HepG2 (cell line): ENCODE measurements around the gene TRAPPC1. TPM values are rescaled to one million over a fixed set of nuclear protein-coding genes. Genes with fewer than 3 reads are reported as not detected.

Source experiments
- DZIP1 ChIP-seq: sonication (generic); formaldehyde crosslinking; IDR thresholded peaks from 2 replicates; pipeline ENCODE4 v1.5.0; 2020; ENCODE audit warnings: mild to moderate bottlenecking, missing genetic modification reagents
- HOXA5 ChIP-seq: sonication (generic); formaldehyde crosslinking; IDR thresholded peaks from 2 replicates; pipeline ENCODE4 v1.4.0; 2020; ENCODE audit warnings: missing genetic modification reagents
- MTERF4 ChIP-seq: sonication (generic); formaldehyde crosslinking; IDR thresholded peaks from 2 replicates; pipeline ENCODE4 v1.8.0; 2023; ENCODE audit warnings: mild to moderate bottlenecking, missing genetic modification reagents
- PHF21A ChIP-seq: sonication (generic); formaldehyde crosslinking; IDR thresholded peaks from 2 replicates; pipeline ENCODE4 v1.5.0; 2020; ENCODE audit warnings: mild to moderate bottlenecking, missing genetic modification reagents
- REPIN1 ChIP-seq: sonication (generic); formaldehyde crosslinking; IDR thresholded peaks from 2 replicates; pipeline ENCODE4 v1.8.0; 2022; ENCODE audit warnings: missing genetic modification reagents, low read depth, mild to moderate bottlenecking, borderline replicate concordance
- SIN3A ChIP-seq: IDR thresholded peaks from 2 replicates; pipeline ENCODE4 v1.6.1; 2011; ENCODE audit warnings: low read depth, mild to moderate bottlenecking, control low read depth, low read length, borderline replicate concordance
- SOX13 ChIP-seq, 3 experiments: fragments of 450-650 bp in 1 of 3; sonication (generic) in 1 of 3; formaldehyde crosslinking in 1 of 3; IDR thresholded peaks in 2 of 3; conservative IDR thresholded peaks in 1 of 3; 2 replicates each; pipeline versions ENCODE4 v1.5.0 to v1.6.1; 2016 to 2020; ENCODE audit warnings: antibody characterized with exemption in 1 of 3, mild to moderate bottlenecking in 1 of 3, missing compliant biosample characterization in 1 of 3, missing genetic modification reagents in 1 of 3, moderate library complexity in 1 of 3
- TFAP4 ChIP-seq: sonication (generic); IDR thresholded peaks from 2 replicates; pipeline ENCODE4 v1.6.1; 2016; ENCODE audit warnings: low read depth, borderline replicate concordance
- UBTF ChIP-seq: sonication (generic); formaldehyde crosslinking; IDR thresholded peaks from 2 replicates; pipeline ENCODE4 v1.4.0; 2020; ENCODE audit warnings: mild to moderate bottlenecking, missing genetic modification reagents
- ZBTB7B ChIP-seq: sonication (generic); formaldehyde crosslinking; IDR thresholded peaks from 2 replicates; pipeline ENCODE4 v1.4.0; 2020; ENCODE audit warnings: missing genetic modification reagents
- ZFP91 ChIP-seq: sonication (generic); formaldehyde crosslinking; IDR thresholded peaks from 2 replicates; pipeline ENCODE4 v1.9.0; 2022; ENCODE audit warnings: missing genetic modification reagents, mild to moderate bottlenecking, borderline replicate concordance
- ZMYM4 ChIP-seq: sonication (generic); formaldehyde crosslinking; IDR thresholded peaks from 2 replicates; pipeline ENCODE4 v1.8.1; 2023; ENCODE audit warnings: mild to moderate bottlenecking, missing genetic modification reagents
- ZNF281 ChIP-seq: sonication (generic); formaldehyde crosslinking; IDR thresholded peaks from 2 replicates; pipeline ENCODE4 v1.4.0; 2020; ENCODE audit warnings: missing genetic modification reagents, borderline replicate concordance
- ZSCAN29 ChIP-seq: sonication (generic); formaldehyde crosslinking; conservative IDR thresholded peaks from 2 replicates; pipeline ENCODE4 v1.4.0; 2020; ENCODE audit warnings: mild to moderate bottlenecking, missing genetic modification reagents
- polyA plus RNA-seq, 8 experiments: library from polyadenylated mRNA; depleted of rRNA in 3 of 8; stranded (reverse) in 7 of 8; unstranded in 1 of 8; fragments of >200 nt; fragmentation: Illumina TruSeq in 4 of 8; extraction: Trizol in 4 of 8; gene quantifications; 2 replicates each; pipeline versions ENCODE4 v1.2.1 to v1.2.3, GENCODE V29; 2011 to 2016; ENCODE audit warnings: low read depth in 4 of 8, missing spikeins in 1 of 8, mixed read lengths in 1 of 8; ENCODE audit not compliant: insufficient read depth in 1 of 8
- total RNA-seq, 5 experiments: library from RNA; depleted of rRNA; stranded (reverse); fragments of >200 nt; fragmentation: Illumina TruSeq; extraction: Trizol; gene quantifications; 2 replicates each; pipeline ENCODE4 v1.2.3, GENCODE V29; 2016; ENCODE audit warnings: low read depth in 1 of 5

TRAPPC1 gene
- total and polyA plus RNA-seq, 2 of the 13 experiments (the other 11 are each of a cell fraction or from before 2014, with no cell fraction given), result 28.1 to 44.9 TPM

- TF ChIP-seq TFAP4 (no peak), ZNF281 (CRISPR knock-in tag) (no peak; the same call in 1 of the 2 replicates), MTERF4 (CRISPR knock-in tag) (no peak), DZIP1 (peak; percentile 28; the same call in 1 of the 2 replicates), SOX13 (IDR thresholded peaks at IDR 0.05) (no peak), SOX13 (CRISPR knock-in tag; conservative IDR thresholded peaks at IDR 0.05 in 1 of 2, IDR thresholded peaks at IDR 0.05 in 1 of 2) (0 out of 4 replicates have a peak, but pooled peaks of 1 of the 2 experiments have one; percentile 8), SIN3A (no peak), PHF21A (CRISPR knock-in tag) (no peak), ZFP91 (CRISPR knock-in tag) (peak; percentile 62; the same call in 1 of the 2 replicates), REPIN1 (no peak), UBTF (CRISPR knock-in tag) (peak; percentile 34), HOXA5 (CRISPR knock-in tag) (no peak), ZBTB7B (CRISPR knock-in tag) (peak; percentile 86), ZSCAN29 (CRISPR knock-in tag) (0 out of 2 replicates have a peak, but pooled peaks have one; percentile 21), ZMYM4 (CRISPR knock-in tag) (peak; percentile 64; the same call in 1 of the 2 replicates)
Measured at GRCh38 chr17:7931709-7932482, at the start of gene TRAPPC1, which contains the start of gene CNTROB (continued).
